ENCODE measurements around the gene DBP. TPM values are rescaled to one million over a fixed set of nuclear protein-coding genes. Genes with fewer than 3 reads are reported as not detected.

DBP gene
- total RNA-seq, 1 experiment from 2014 or later, result 12.6 TPM

- no peak for DNase-seq
- H2AK5ac ChIP-seq (ENCODE audit: insufficient read length, low read length), result no peak overlapping the region
These were observed 41.0 kb upstream of the DBP start for GRCh38 chr19:48678201-48678600.

More at GRCh38 chr19:48678201-48678600, 41.0 kb upstream of the DBP start:
- Mint-ChIP-seq H3K4me1 (peaks cover 23 to 26% of the 10 kb centered on the region in 2 experiments), H3K36me3 (ENCODE audit: insufficient read depth in 1 of 3, low read depth in 3 of 3) (no peaks in the 10 kb centered on the region), H3K27ac (no peak overlapping the region), H3K4me3 (no peak overlapping the region), H3K9me3 (no peaks in the 10 kb centered on the region), H3K27me3 (ENCODE audit: low read depth) (peaks cover 7% of the 10 kb centered on the region)
- H3K27ac ChIP-seq (ENCODE audit: insufficient read length, low read depth, low read length), result no peak overlapping the region
- no peaks in the 10 kb centered on the region; the same call in 1 of the 2 replicates for H3K4me1 ChIP-seq (ENCODE audit: insufficient read depth, low read length)
- TF ChIP-seq CTCF (conservative IDR thresholded peaks at IDR 0.05), result no peak
- no peaks in the 10 kb centered on the region for H3K9me3 ChIP-seq (ENCODE audit: control insufficient read depth, low read depth, low read length)
- no peak overlapping the region for H2BK5ac ChIP-seq (ENCODE audit: insufficient read length, low read length)
- no peak overlapping the region for H4K5ac ChIP-seq (ENCODE audit: insufficient read length, low read depth, low read length)
- H3K27me3 ChIP-seq (ENCODE audit: insufficient read depth, low read length), result no peaks in the 10 kb centered on the region
- H3K56ac ChIP-seq (ENCODE audit: insufficient read length, low read depth, low read length), result no peak overlapping the region
- H2BK15ac ChIP-seq (ENCODE audit: low read depth, low read length), result no peak overlapping the region
- H4K20me1 ChIP-seq (ENCODE audit: control insufficient read depth, insufficient read depth, insufficient read length), result no peaks in the 10 kb centered on the region
- H3K9ac ChIP-seq (ENCODE audit: extremely low read depth, insufficient read length, low read length), result no peak overlapping the region
- no peak overlapping the region for H3K14ac ChIP-seq (ENCODE audit: insufficient read depth, low read length)
- no peaks in the 10 kb centered on the region for H3K79me2 ChIP-seq (ENCODE audit: insufficient read depth, low read length)
- no peak overlapping the region for H3K4me2 ChIP-seq (ENCODE audit: insufficient read depth, insufficient read length, low read length)
- no peak overlapping the region for H3K18ac ChIP-seq (ENCODE audit: insufficient read length, low read depth, low read length)
- no peak overlapping the region for H2BK20ac ChIP-seq (ENCODE audit: low read depth, low read length, poor library complexity, severe bottlenecking)
- WGBS (ENCODE audit: extremely low coverage, insufficient read length, low lambda C conversion rate), result no CpG with 5 or more reads among the region's 4 CpGs
- no peak overlapping the region for H3K23ac ChIP-seq (ENCODE audit: insufficient read length, low read depth, low read length)
- H2AFZ ChIP-seq (ENCODE audit: low read length), result no peak overlapping the region
- H4K8ac ChIP-seq (replicated peaks; ENCODE audit: insufficient read length, low read depth, low read length), result no peak overlapping the region
- H2BK120ac ChIP-seq (ENCODE audit: low read depth, low read length, poor library complexity, severe bottlenecking), result no peak overlapping the region
- H2BK12ac ChIP-seq (ENCODE audit: insufficient read length, low read depth, low read length), result no peak overlapping the region
- no peak overlapping the region for H4K91ac ChIP-seq (ENCODE audit: insufficient read length, low read depth, low read length)
- H3K4ac ChIP-seq (ENCODE audit: low read depth, low read length), result no peak overlapping the region
- no peak overlapping the region for H3T11ph ChIP-seq (ENCODE audit: low read length)
- no peaks in the 10 kb centered on the region for H3K79me1 ChIP-seq (ENCODE audit: insufficient read depth, low read depth, low read length, poor library complexity, severe bottlenecking)
- no peaks in the 10 kb centered on the region for H3K23me2 ChIP-seq (ENCODE audit: insufficient read length, low read depth, low read length, poor library complexity, severe bottlenecking)
